GM12892 (cell line): ENCODE results near the gene TPH2.

Source experiments
- POLR2A ChIP-seq: IDR thresholded peaks from 2 replicates; pipeline ENCODE4 v1.6.1; 2011; ENCODE audit warnings: low read depth, low read length, control low read depth
- TAF1 ChIP-seq: IDR thresholded peaks from 2 replicates; pipeline ENCODE4 v1.6.1; 2011; ENCODE audit warnings: low read depth, mild to moderate bottlenecking, control low read depth, low read length, borderline replicate concordance

DNA sequence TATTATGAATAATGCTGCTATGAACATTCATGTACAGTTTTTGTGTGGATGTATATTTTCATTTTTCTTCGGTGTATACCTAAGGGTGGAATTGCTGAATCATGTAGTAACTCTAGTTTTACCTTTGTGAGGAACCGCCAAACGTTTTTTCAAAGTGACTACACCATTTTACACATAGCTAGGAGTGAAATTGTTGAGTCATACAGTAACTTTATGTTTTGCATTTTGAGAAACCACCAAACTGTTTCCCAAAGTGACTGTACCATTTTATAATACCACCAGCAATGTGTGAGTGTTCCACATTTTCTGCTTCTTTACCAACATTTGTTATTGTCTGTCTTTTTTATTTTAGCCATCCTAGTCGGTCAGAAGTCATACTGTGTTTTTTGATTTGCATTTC lies 3.1 kb upstream of the TPH2 start:
- TF ChIP-seq POLR2A (no peak), TAF1 (no peak)
